Mesendoderm (in vitro differentiated cells): Measurements from ENCODE around the gene ADH1C.
"Not testable (repeated sequence)": the region's sequence is repeated elsewhere in the genome, so short reads cannot be mapped to it uniquely, and the experiment has no call there.

Source experiments
- DNase-seq: peaks from one replicate; pipeline ENCODE4 v3.0.0; 2013
- H2AK5ac ChIP-seq: 2 replicates; pipeline ENCODE4 v1.6.1; 2013; ENCODE audit warnings: low read length, inconsistent platforms
- H2BK120ac ChIP-seq: 2 replicates; pipeline ENCODE4 v1.6.1; 2013; ENCODE audit warnings: low read depth, mild to moderate bottlenecking, low read length, moderate library complexity, mixed read lengths
- H2BK15ac ChIP-seq: replicated peaks from 2 replicates; pipeline ENCODE4 v1.6.1; 2013; ENCODE audit warnings: low read depth, mild to moderate bottlenecking, moderate library complexity
- H2BK5ac ChIP-seq: 2 replicates; pipeline ENCODE4 v1.6.1; 2013; ENCODE audit warnings: low read length, inconsistent platforms
- H3K18ac ChIP-seq: 2 replicates; pipeline ENCODE4 v1.6.1; 2013; ENCODE audit warnings: mild to moderate bottlenecking, low read length, mixed read lengths
- H3K23ac ChIP-seq: one replicate; pipeline ENCODE4 v1.6.1; 2013; ENCODE audit warnings: low read length
- H3K27ac ChIP-seq: 2 replicates; pipeline ENCODE4 v1.5.1; 2013; ENCODE audit warnings: low read depth, mild to moderate bottlenecking, inconsistent platforms, low read length, moderate library complexity
- H3K27me3 ChIP-seq: 2 replicates; pipeline ENCODE4 v1.6.1; 2013; ENCODE audit warnings: low read length, control low read depth, mild to moderate bottlenecking, inconsistent platforms; ENCODE audit not compliant: insufficient read depth, poor library complexity
- H3K36me3 ChIP-seq: 2 replicates; pipeline ENCODE4 v1.6.1; 2013; ENCODE audit warnings: low read length, inconsistent platforms; ENCODE audit not compliant: control insufficient read depth, insufficient read depth
- H3K4ac ChIP-seq: one replicate; pipeline ENCODE4 v1.6.1; 2013; ENCODE audit warnings: low read depth, mild to moderate bottlenecking, low read length, moderate library complexity
- H3K4me1 ChIP-seq: 2 replicates; pipeline ENCODE4 v1.6.1; 2013; ENCODE audit warnings: low read depth, low read length, inconsistent platforms; ENCODE audit not compliant: control insufficient read depth
- H3K4me2 ChIP-seq: 2 replicates; pipeline ENCODE4 v1.6.1; 2013; ENCODE audit warnings: low read length
- H3K4me3 ChIP-seq: 2 replicates; pipeline ENCODE4 v1.5.1; 2013; ENCODE audit warnings: mild to moderate bottlenecking, low read length
- H3K56ac ChIP-seq: one replicate; pipeline ENCODE4 v1.6.1; 2013; ENCODE audit warnings: low read length
- H3K79me1 ChIP-seq: 2 replicates; pipeline ENCODE4 v1.6.1; 2013; ENCODE audit warnings: low read length, inconsistent platforms
- H3K79me2 ChIP-seq: 2 replicates; pipeline ENCODE4 v1.6.1; 2013; ENCODE audit warnings: mild to moderate bottlenecking, low read length; ENCODE audit not compliant: control insufficient read depth, insufficient read depth
- H3K9ac ChIP-seq: 2 replicates; pipeline ENCODE4 v1.6.1; 2013; ENCODE audit warnings: low read length, inconsistent platforms
- H4K5ac ChIP-seq: one replicate; pipeline ENCODE4 v1.6.1; 2013; ENCODE audit warnings: low read length
- H4K8ac ChIP-seq: one replicate; pipeline ENCODE4 v1.6.1; 2013; ENCODE audit warnings: low read depth, mild to moderate bottlenecking, control low read depth, low read length, moderate library complexity
- WGBS: extraction: QIAGEN DNeasy Blood & Tissue Kit; methylation state at CpG from one replicate; pipeline ENCODE4 v1.1.7; 2013; ENCODE audit warnings: low lambda C conversion rate, missing lambda C conversion rate; ENCODE audit not compliant: insufficient coverage; ENCODE audit errors: extremely low coverage; 5-methylcytosine and 5-hydroxymethylcytosine counted together

Gene ADH1C

GRCh38 chr4:99379571-99379970, 27.0 kb upstream of the ADH1C start:
- Histone ChIP-seq H3K18ac (no peak overlapping the region), H2BK5ac (no peak overlapping the region), H3K9ac (no peak overlapping the region), H3K79me2 (no peaks in the 10 kb centered on the region), H2BK120ac (no peak overlapping the region), H3K4me1 (no peaks in the 10 kb centered on the region), H3K4me2 (no peak overlapping the region), H3K4me3 (no peak overlapping the region), H3K27ac (no peak overlapping the region), H3K27me3 (no peaks in the 10 kb centered on the region), H3K79me1 (no peaks in the 10 kb centered on the region), H3K4ac (no peak overlapping the region), H2BK15ac (no peak overlapping the region), H3K23ac (no peak overlapping the region), H3K56ac (no peak overlapping the region), H4K5ac (no peak overlapping the region), H3K36me3 (no peaks in the 10 kb centered on the region), H4K8ac (no peak overlapping the region), H2AK5ac (no peak overlapping the region)
- DNase-seq = no peak

GRCh38 chr4:99378876-99379275, 26.3 kb upstream of the ADH1C start:
- no peak overlapping the region for H4K8ac ChIP-seq
- H3K4me3 ChIP-seq = no peak overlapping the region
- H3K27ac ChIP-seq = no peak overlapping the region
- no peak overlapping the region for H2BK15ac ChIP-seq
- H4K5ac ChIP-seq = no peak overlapping the region
- H3K79me1 ChIP-seq = no peaks in the 10 kb centered on the region
- H3K23ac ChIP-seq = no peak overlapping the region
- no peak overlapping the region for H3K9ac ChIP-seq
- H3K4me2 ChIP-seq = no peak overlapping the region
- H3K36me3 ChIP-seq = no peaks in the 10 kb centered on the region
- H2AK5ac ChIP-seq = no peak overlapping the region
- H3K4me1 ChIP-seq = no peaks in the 10 kb centered on the region
- H3K27me3 ChIP-seq = no peaks in the 10 kb centered on the region
- H2BK5ac ChIP-seq = no peak overlapping the region
- DNase-seq = peak; percentile 71
- H3K56ac ChIP-seq = no peak overlapping the region
- no peaks in the 10 kb centered on the region for H3K79me2 ChIP-seq
- WGBS = no CpG with 5 or more reads among the region's 3 CpGs
- H3K18ac ChIP-seq = no peak overlapping the region
- H2BK120ac ChIP-seq = no peak overlapping the region
- no peak overlapping the region for H3K4ac ChIP-seq

- not testable (repeated sequence) for H3K18ac ChIP-seq, H3K4ac ChIP-seq, H3K23ac ChIP-seq, H2BK5ac ChIP-seq, H3K27me3 ChIP-seq, H2BK15ac ChIP-seq, H3K56ac ChIP-seq, H3K4me3 ChIP-seq, H3K79me2 ChIP-seq, H3K4me1 ChIP-seq, H3K4me2 ChIP-seq, H3K9ac ChIP-seq, H3K27ac ChIP-seq, H2AK5ac ChIP-seq, H3K79me1 ChIP-seq, H4K5ac ChIP-seq, H2BK120ac ChIP-seq, H3K36me3 ChIP-seq, H4K8ac ChIP-seq
- peak; percentile 54 for DNase-seq
- no CpG with 5 or more reads among the region's 6 CpGs for WGBS
Observed at GRCh38 chr4:99377341-99377740, 24.8 kb upstream of the ADH1C start.

GRCh38 chr4:99372464-99372863, 19.9 kb upstream of the ADH1C start:
- not testable (repeated sequence) for H3K18ac ChIP-seq, H3K9ac ChIP-seq, H2AK5ac ChIP-seq, H2BK5ac ChIP-seq, H3K4me3 ChIP-seq, H4K5ac ChIP-seq, H3K23ac ChIP-seq, H3K56ac ChIP-seq, DNase-seq, H3K27me3 ChIP-seq, H3K4ac ChIP-seq, H3K4me2 ChIP-seq, H2BK120ac ChIP-seq, H3K27ac ChIP-seq, H3K79me1 ChIP-seq, H3K79me2 ChIP-seq, H3K36me3 ChIP-seq, H3K4me1 ChIP-seq, H4K8ac ChIP-seq, H2BK15ac ChIP-seq
- no CpG with 5 or more reads among the region's 2 CpGs for WGBS

GRCh38 chr4:99367817-99368216, 15.3 kb upstream of the ADH1C start:
- H3K56ac ChIP-seq, H2BK120ac ChIP-seq, H2BK15ac ChIP-seq, H3K23ac ChIP-seq, DNase-seq, H2BK5ac ChIP-seq, H3K9ac ChIP-seq, H3K36me3 ChIP-seq, H3K27me3 ChIP-seq, H4K5ac ChIP-seq, H3K18ac ChIP-seq, H3K27ac ChIP-seq, H3K4me3 ChIP-seq, H2AK5ac ChIP-seq, H3K4ac ChIP-seq, H3K4me2 ChIP-seq, H4K8ac ChIP-seq, H3K79me1 ChIP-seq, H3K4me1 ChIP-seq, H3K79me2 ChIP-seq: not testable (repeated sequence)
- WGBS = no CpG with 5 or more reads among the region's 2 CpGs

- H3K79me1 ChIP-seq = no peaks in the 10 kb centered on the region
- H4K5ac ChIP-seq = no peak overlapping the region
- no peak overlapping the region for H3K4ac ChIP-seq
- no peaks in the 10 kb centered on the region for H3K36me3 ChIP-seq
- H3K9ac ChIP-seq = no peak overlapping the region
- H3K4me1 ChIP-seq = no peaks in the 10 kb centered on the region
- no peak overlapping the region for H3K18ac ChIP-seq
- H2BK120ac ChIP-seq = no peak overlapping the region
- H3K23ac ChIP-seq = no peak overlapping the region
- no peak overlapping the region for H3K4me3 ChIP-seq
- no CpG with 5 or more reads among the region's 1 CpG for WGBS
- no peak overlapping the region for H4K8ac ChIP-seq
- H3K4me2 ChIP-seq = no peak overlapping the region
- H3K56ac ChIP-seq = no peak overlapping the region
- H2AK5ac ChIP-seq = no peak overlapping the region
- DNase-seq = no peak
- H3K79me2 ChIP-seq = no peaks in the 10 kb centered on the region
- no peak overlapping the region for H3K27ac ChIP-seq
- no peak overlapping the region for H2BK5ac ChIP-seq
- H3K27me3 ChIP-seq = no peaks in the 10 kb centered on the region
- H2BK15ac ChIP-seq = no peak overlapping the region
Observed at GRCh38 chr4:99366491-99366890, 13.9 kb upstream of the ADH1C start.
